ENCODE results near the gene INO80D.

Gene INO80D

DNA sequence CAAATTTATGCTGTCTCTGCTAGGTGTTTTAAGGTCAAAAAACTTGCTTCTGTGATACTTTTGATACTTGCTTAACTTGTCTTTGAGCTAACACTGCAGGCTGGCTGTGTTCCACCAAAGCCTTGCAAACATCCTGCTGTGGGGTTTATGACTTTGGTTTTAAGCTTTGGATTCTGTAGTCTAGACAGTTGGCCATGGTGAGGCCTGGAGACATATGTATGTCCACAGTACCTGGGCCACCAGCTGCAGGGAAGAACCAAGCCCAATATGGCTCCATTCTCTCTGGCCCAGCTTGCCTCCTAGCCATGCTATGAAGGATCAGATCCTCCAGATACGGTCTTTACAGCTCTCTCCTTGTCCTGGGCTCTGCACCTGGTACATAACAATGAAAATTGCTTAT lies 113.9 kb downstream of the INO80D start:
- no peak overlapping the region for H2BK12ac ChIP-seq (ENCODE audit: low read length)
- no peak for DNase-seq
- H3K27me3 ChIP-seq (ENCODE audit: insufficient read depth, low read length), result no peaks in the 10 kb centered on the region
- no peak overlapping the region for H4K12ac ChIP-seq (ENCODE audit: low read depth, low read length)
- no peaks in the 10 kb centered on the region for H3K79me1 ChIP-seq (ENCODE audit: low read length)
- H3K9me3 ChIP-seq (ENCODE audit: insufficient read depth, low read depth, low read length), result no peaks in the 10 kb centered on the region
- no CpG with 5 or more reads among the region's 1 CpG for WGBS (ENCODE audit: extremely low coverage, insufficient coverage, insufficient read length)
- H4K8ac ChIP-seq (ENCODE audit: low read depth, low read length), result no peak overlapping the region
- H3K79me2 ChIP-seq (ENCODE audit: control insufficient read depth, insufficient read depth, low read length, poor library complexity), result no peaks in the 10 kb centered on the region
- H3K9ac ChIP-seq (ENCODE audit: low read length), result no peak overlapping the region
- H4K91ac ChIP-seq (ENCODE audit: low read depth, low read length), result no peak overlapping the region
- no peak overlapping the region for H2AFZ ChIP-seq (ENCODE audit: insufficient read depth, low read length, poor library complexity)
- no peak overlapping the region for H3K27ac ChIP-seq (ENCODE audit: low read depth, low read length)
- no peak overlapping the region for H2BK5ac ChIP-seq (ENCODE audit: low read depth, low read length, poor library complexity)
- H3K14ac ChIP-seq (ENCODE audit: low read length), result no peak overlapping the region
- no peaks in the 10 kb centered on the region for H3K36me3 ChIP-seq (ENCODE audit: control insufficient read depth in 1 of 2, insufficient read depth in 2 of 2, low read length in 2 of 2)
- H3K4me2 ChIP-seq (ENCODE audit: low read length), result no peak overlapping the region
- no peak overlapping the region for H3K4ac ChIP-seq (ENCODE audit: low read depth, low read length)
- H2BK120ac ChIP-seq (ENCODE audit: insufficient read depth, low read length, poor library complexity), result no peak overlapping the region
- H3K4me3 ChIP-seq (ENCODE audit: low read depth, low read length), result no peak overlapping the region
- no peak overlapping the region for H2AK5ac ChIP-seq (ENCODE audit: low read length)
- no peak overlapping the region for H3K18ac ChIP-seq (ENCODE audit: low read length)
- no peaks in the 10 kb centered on the region for H3K4me1 ChIP-seq (ENCODE audit: control insufficient read depth in 1 of 2, insufficient read depth in 2 of 2, low read length in 2 of 2)
- H3K23ac ChIP-seq (ENCODE audit: low read length), result no peak overlapping the region

DNA sequence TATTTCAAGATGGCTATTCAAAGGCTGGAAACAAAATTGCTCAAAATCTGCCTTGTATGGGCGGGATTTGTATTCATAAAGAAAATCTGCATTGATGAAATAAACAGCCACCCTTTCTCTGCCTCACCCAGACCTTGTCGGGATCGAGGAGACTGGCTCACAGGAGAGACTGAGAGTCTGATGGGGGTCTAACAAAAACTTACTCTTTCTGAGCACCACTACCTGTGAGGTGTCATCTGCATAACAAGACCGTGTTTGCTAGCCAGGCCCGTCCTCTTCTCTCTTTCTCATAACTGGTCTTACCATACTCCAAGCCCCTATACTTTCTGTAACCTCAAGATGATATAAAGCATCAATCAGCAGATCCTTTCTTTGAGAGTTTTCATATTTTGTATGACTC lies 115.6 kb downstream of the INO80D start:
- no peak overlapping the region for H3K4me3 ChIP-seq (ENCODE audit: low read depth, low read length)
- H2AK5ac ChIP-seq (ENCODE audit: low read length), result no peak overlapping the region
- H2BK12ac ChIP-seq (ENCODE audit: low read length), result no peak overlapping the region
- no peak overlapping the region for H3K23ac ChIP-seq (ENCODE audit: low read length)
- no peak overlapping the region for H4K8ac ChIP-seq (ENCODE audit: low read depth, low read length)
- no peak overlapping the region for H4K12ac ChIP-seq (ENCODE audit: low read depth, low read length)
- H2BK120ac ChIP-seq (ENCODE audit: insufficient read depth, low read length, poor library complexity), result no peak overlapping the region
- H2BK5ac ChIP-seq (ENCODE audit: low read depth, low read length, poor library complexity), result no peak overlapping the region
- DNase-seq, result no peak
- H3K9ac ChIP-seq (ENCODE audit: low read length), result no peak overlapping the region
- no peak overlapping the region for H2AFZ ChIP-seq (ENCODE audit: insufficient read depth, low read length, poor library complexity)
- no CpG with 5 or more reads among the region's 5 CpGs for WGBS (ENCODE audit: extremely low coverage, insufficient coverage, insufficient read length)
- no peak overlapping the region for H4K91ac ChIP-seq (ENCODE audit: low read depth, low read length)
- no peaks in the 10 kb centered on the region for H3K9me3 ChIP-seq (ENCODE audit: insufficient read depth, low read depth, low read length)
- H3K36me3 ChIP-seq (ENCODE audit: control insufficient read depth in 1 of 2, insufficient read depth in 2 of 2, low read length in 2 of 2), result no peaks in the 10 kb centered on the region
- no peaks in the 10 kb centered on the region for H3K79me1 ChIP-seq (ENCODE audit: low read length)
- no peaks in the 10 kb centered on the region for H3K4me1 ChIP-seq (ENCODE audit: control insufficient read depth in 1 of 2, insufficient read depth in 2 of 2, low read length in 2 of 2)
- no peaks in the 10 kb centered on the region for H3K27me3 ChIP-seq (ENCODE audit: insufficient read depth, low read length)
- H3K27ac ChIP-seq (ENCODE audit: low read depth, low read length), result no peak overlapping the region
- H3K14ac ChIP-seq (ENCODE audit: low read length), result no peak overlapping the region
- no peak overlapping the region for H3K4me2 ChIP-seq (ENCODE audit: low read length)
- H3K18ac ChIP-seq (ENCODE audit: low read length), result no peak overlapping the region
- no peaks in the 10 kb centered on the region for H3K79me2 ChIP-seq (ENCODE audit: control insufficient read depth, insufficient read depth, low read length, poor library complexity)
- H3K4ac ChIP-seq (ENCODE audit: low read depth, low read length), result no peak overlapping the region

DNA sequence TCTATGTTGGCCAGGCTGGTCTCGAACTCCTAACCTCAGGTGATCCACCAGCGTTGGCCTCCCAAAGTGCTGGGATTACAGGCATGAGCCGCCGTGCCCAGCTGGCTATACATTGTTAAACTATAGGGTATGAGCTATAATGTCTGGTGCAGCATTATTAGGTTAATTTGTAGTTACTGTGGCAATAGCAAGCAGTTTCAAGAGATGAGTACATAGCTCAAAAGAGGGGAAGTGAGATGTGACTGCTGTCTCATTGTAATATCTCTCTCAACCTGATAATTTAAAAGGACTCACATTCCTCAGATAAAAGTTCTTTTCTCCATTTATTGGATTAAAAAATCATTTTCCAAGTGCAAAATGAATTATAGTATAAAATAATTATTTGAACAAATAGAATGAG lies 116.4 kb downstream of the INO80D start:
- H3K36me3 ChIP-seq (ENCODE audit: control insufficient read depth in 1 of 2, insufficient read depth in 2 of 2, low read length in 2 of 2), result no peaks in the 10 kb centered on the region
- no peak overlapping the region for H3K4ac ChIP-seq (ENCODE audit: low read depth, low read length)
- no peak for DNase-seq
- H3K79me2 ChIP-seq (ENCODE audit: control insufficient read depth, insufficient read depth, low read length, poor library complexity), result no peaks in the 10 kb centered on the region
- no peak overlapping the region for H2BK5ac ChIP-seq (ENCODE audit: low read depth, low read length, poor library complexity)
- H3K9ac ChIP-seq (ENCODE audit: low read length), result no peak overlapping the region
- H3K9me3 ChIP-seq (ENCODE audit: insufficient read depth, low read depth, low read length), result no peaks in the 10 kb centered on the region
- no peaks in the 10 kb centered on the region for H3K79me1 ChIP-seq (ENCODE audit: low read length)
- no peak overlapping the region for H2BK12ac ChIP-seq (ENCODE audit: low read length)
- H4K12ac ChIP-seq (ENCODE audit: low read depth, low read length), result no peak overlapping the region
- H2BK120ac ChIP-seq (ENCODE audit: insufficient read depth, low read length, poor library complexity), result no peak overlapping the region
- H3K23ac ChIP-seq (ENCODE audit: low read length), result no peak overlapping the region
- H2AK5ac ChIP-seq (ENCODE audit: low read length), result no peak overlapping the region
- H2AFZ ChIP-seq (ENCODE audit: insufficient read depth, low read length, poor library complexity), result no peak overlapping the region
- H3K4me1 ChIP-seq (ENCODE audit: control insufficient read depth in 1 of 2, insufficient read depth in 2 of 2, low read length in 2 of 2), result no peaks in the 10 kb centered on the region
- no peak overlapping the region for H3K4me3 ChIP-seq (ENCODE audit: low read depth, low read length)
- H3K18ac ChIP-seq (ENCODE audit: low read length), result no peak overlapping the region
- WGBS (ENCODE audit: extremely low coverage, insufficient coverage, insufficient read length), result no CpG with 5 or more reads among the region's 4 CpGs
- H3K27ac ChIP-seq (ENCODE audit: low read depth, low read length), result no peak overlapping the region
- no peak overlapping the region for H3K14ac ChIP-seq (ENCODE audit: low read length)
- no peak overlapping the region for H4K8ac ChIP-seq (ENCODE audit: low read depth, low read length)
- H4K91ac ChIP-seq (ENCODE audit: low read depth, low read length), result no peak overlapping the region
- H3K27me3 ChIP-seq (ENCODE audit: insufficient read depth, low read length), result no peaks in the 10 kb centered on the region
- no peak overlapping the region for H3K4me2 ChIP-seq (ENCODE audit: low read length)

DNA sequence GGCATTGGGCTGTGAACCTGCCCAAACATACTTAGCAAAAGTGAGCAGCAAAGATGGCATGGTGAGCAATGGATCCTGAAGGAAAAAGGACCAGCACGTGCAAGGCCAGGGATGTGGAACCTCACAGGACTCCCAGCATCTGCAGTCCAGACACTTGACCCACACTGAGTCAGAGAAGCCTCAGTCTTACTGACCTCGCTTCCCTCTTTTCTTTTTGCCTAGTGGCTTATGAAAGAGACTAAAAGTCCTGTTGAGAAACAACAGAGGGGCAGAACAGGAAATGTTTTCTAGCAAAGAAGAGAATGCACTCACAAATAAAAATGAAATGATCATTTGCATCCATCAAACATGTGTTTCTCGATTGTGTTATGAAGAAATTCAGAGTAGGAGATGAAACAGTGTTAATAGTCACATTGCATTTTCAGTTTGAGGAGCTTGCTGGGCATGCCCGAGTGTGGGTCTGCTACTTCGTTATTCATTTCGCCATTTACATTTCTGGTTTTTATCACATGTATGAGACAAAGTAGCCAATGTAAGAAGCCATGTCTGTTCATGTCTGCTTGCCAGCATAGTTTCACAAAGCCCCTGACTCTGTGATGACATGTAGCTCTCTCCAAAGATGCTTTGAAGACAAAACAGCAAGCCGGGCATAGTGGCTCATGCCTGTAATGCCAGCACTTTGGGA lies 118.4 kb downstream of the INO80D start:
- no peak overlapping the region for H3K27ac ChIP-seq (ENCODE audit: low read depth, low read length)
- H3K4me3 ChIP-seq (ENCODE audit: low read depth, low read length), result no peak overlapping the region
- DNase-seq, result no peak
- no peaks in the 10 kb centered on the region for H3K79me2 ChIP-seq (ENCODE audit: control insufficient read depth, insufficient read depth, low read length, poor library complexity)
- WGBS (ENCODE audit: extremely low coverage, insufficient coverage, insufficient read length), result no CpG with 5 or more reads among the region's 7 CpGs
- no peak overlapping the region for H2BK120ac ChIP-seq (ENCODE audit: insufficient read depth, low read length, poor library complexity)
- no peak overlapping the region for H3K4me2 ChIP-seq (ENCODE audit: low read length)
- no peaks in the 10 kb centered on the region for H3K36me3 ChIP-seq (ENCODE audit: control insufficient read depth in 1 of 2, insufficient read depth in 2 of 2, low read length in 2 of 2)
- H4K8ac ChIP-seq (ENCODE audit: low read depth, low read length), result no peak overlapping the region
- no peak overlapping the region for H2BK12ac ChIP-seq (ENCODE audit: low read length)
- H3K4me1 ChIP-seq (ENCODE audit: control insufficient read depth in 1 of 2, insufficient read depth in 2 of 2, low read length in 2 of 2), result no peaks in the 10 kb centered on the region
- H4K91ac ChIP-seq (ENCODE audit: low read depth, low read length), result no peak overlapping the region
- no peak overlapping the region for H2AK5ac ChIP-seq (ENCODE audit: low read length)
- H3K9me3 ChIP-seq (ENCODE audit: insufficient read depth, low read depth, low read length), result no peaks in the 10 kb centered on the region
- H3K79me1 ChIP-seq (ENCODE audit: low read length), result no peaks in the 10 kb centered on the region
- H2AFZ ChIP-seq (ENCODE audit: insufficient read depth, low read length, poor library complexity), result no peak overlapping the region
- H3K18ac ChIP-seq (ENCODE audit: low read length), result no peak overlapping the region
- no peak overlapping the region for H3K14ac ChIP-seq (ENCODE audit: low read length)
- H3K9ac ChIP-seq (ENCODE audit: low read length), result no peak overlapping the region
- H2BK5ac ChIP-seq (ENCODE audit: low read depth, low read length, poor library complexity), result no peak overlapping the region
- H3K23ac ChIP-seq (ENCODE audit: low read length), result no peak overlapping the region
- H3K4ac ChIP-seq (ENCODE audit: low read depth, low read length), result no peak overlapping the region
- no peaks in the 10 kb centered on the region for H3K27me3 ChIP-seq (ENCODE audit: insufficient read depth, low read length)
- H4K12ac ChIP-seq (ENCODE audit: low read depth, low read length), result no peak overlapping the region
